KOPT-K1 (cell line): ENCODE data around the gene SHF.

Experiments
- H3K27ac ChIP-seq: fragments of 200-600 bp; sonication (generic); 2 replicates; pipeline ENCODE4 v1.5.1; 2016; ENCODE audit warnings: antibody characterized with exemption, mild to moderate bottlenecking, low read depth, low read length; ENCODE audit not compliant: poor library complexity, severe bottlenecking
- H3K36me3 ChIP-seq: fragments of 200-600 bp; sonication (generic); 2 replicates; pipeline ENCODE4 v1.5.1; 2017; ENCODE audit warnings: antibody characterized with exemption, mild to moderate bottlenecking, low read length, moderate library complexity; ENCODE audit not compliant: insufficient read depth
- H3K9me3 ChIP-seq: fragments of 200-600 bp; sonication (generic); 2 replicates; pipeline ENCODE4 v1.5.1; 2017; ENCODE audit warnings: antibody characterized with exemption, low read length, mild to moderate bottlenecking; ENCODE audit not compliant: insufficient read depth, poor library complexity, severe bottlenecking

The SHF gene

DNA sequence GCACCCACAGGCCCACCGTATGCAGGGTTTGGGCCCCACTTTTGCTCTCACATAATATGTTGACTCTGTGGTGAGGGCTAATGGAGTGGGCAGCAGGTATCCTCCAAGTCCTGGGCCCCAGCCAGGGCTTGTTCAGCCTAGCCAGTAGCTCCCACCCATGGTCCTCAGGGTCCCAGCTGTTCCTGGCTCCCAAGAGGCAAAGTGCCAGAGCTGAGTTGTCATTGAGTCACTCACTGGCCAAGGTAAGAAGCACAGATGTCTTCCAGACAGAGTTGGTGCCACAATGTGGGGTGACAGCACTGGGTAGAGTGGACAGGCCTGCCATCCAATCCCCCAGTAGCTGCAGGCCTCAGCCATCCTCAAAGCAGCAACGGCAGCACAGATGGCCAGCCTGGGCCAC is 4.3 kb downstream of the SHF start:
- Histone ChIP-seq H3K27ac (no peak overlapping the region), H3K36me3 (no peaks in the 10 kb centered on the region), H3K9me3 (no peaks in the 10 kb centered on the region)

DNA sequence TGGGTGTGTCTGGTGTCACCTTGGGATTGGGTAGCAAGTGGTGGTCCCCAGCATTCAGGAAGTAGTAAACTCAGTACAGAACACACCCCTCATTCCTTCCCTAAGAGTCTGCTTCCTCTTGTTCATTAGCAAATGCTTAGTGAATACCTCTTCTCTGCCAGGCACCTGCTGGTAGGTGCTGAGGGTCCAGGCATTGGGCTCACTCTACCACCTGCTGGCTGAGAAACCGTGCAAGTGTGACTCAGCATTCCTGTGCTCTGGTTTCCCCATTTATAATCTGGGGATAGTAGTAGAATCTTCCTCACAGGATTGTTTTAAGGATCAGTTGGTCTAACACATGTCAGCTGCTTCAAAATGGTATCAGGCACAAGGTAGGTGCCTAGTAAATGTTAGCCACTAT is 4.8 kb downstream of the SHF start:
- H3K27ac ChIP-seq = no peak overlapping the region

DNA sequence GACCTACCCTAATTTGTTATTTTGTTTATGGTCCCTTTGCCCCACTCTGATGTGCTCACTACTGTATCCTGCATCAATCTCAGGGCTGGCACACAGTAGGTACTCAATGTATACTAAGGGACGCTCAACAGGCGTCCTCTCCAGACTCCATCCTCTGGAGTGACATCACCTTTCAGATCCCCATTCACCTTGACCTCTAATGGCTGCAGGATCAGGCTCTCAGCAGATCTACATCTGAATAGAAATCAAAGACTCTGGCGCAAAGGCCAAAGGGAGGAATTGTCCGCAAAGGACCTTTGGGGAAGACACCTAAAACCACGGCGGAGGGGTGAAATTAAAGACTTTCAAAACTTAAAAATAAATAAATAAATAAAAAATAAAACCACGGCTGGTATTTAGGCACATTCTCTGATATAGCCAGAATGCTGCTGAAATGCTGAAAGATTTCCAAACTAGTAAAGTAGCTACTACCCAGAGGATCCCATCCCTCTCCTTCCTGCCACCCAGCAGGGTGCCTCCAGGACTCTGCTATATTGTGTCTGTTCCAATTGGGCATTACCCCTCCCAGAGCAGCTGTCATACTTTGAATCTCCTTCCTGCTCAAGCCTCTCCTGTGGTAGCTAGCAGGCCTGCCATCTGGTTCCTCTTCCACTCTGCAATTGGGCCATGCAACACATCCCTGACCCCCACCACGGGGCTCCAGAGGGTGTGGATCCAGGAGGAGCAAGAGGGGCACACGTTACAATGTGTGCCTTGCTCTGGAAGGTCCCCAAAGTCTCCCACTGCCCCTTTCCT is 6.1 kb downstream of the SHF start:
- Histone ChIP-seq H3K36me3 (no peaks in the 10 kb centered on the region), H3K27ac (no peak overlapping the region)

More for the DNA sequence above, 4.8 kb downstream of the SHF start:
- no peaks in the 10 kb centered on the region for H3K36me3 ChIP-seq
- no peaks in the 10 kb centered on the region for H3K9me3 ChIP-seq

DNA sequence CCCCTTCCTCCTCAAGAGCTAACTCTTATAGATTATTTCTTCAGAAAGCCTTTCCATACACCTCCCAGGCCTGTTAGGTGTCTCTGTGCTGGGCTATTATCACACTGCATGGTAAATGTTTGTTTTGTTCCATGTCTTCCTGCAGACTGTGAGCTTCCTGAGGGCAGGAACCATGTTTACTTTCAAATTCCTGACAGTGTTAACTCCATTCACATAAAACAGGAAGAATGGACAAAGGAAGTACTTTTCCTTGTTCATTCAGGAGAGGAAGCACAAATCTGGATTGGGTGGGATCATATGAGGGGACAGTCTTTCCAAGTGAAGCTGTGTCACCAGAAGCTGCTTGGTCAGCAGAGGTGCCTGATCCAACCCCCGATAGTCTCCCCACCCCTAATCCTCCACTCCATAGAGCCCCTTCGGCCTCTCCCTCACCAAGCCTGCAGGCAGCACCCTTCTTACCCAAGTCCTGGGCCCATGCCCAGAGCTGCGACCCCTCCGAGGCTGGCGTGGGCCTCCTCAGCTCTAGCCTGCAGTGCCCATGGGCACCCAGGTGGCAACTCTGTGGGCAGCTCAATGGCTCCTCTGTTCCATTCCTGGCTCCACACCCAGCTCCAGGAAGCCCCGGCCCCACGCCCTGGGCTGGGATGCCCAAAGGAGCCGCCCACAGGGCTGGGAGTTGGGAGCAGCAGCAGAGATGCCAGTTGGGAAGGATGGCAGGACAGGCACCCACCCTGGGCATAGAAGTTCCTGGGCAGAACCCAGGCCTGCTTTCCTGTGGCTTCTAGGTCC is 6.9 kb downstream of the SHF start:
- Histone ChIP-seq H3K27ac (no peak overlapping the region), H3K36me3 (no peaks in the 10 kb centered on the region), H3K9me3 (no peaks in the 10 kb centered on the region)

More for the DNA sequence above, 6.1 kb downstream of the SHF start:
- no peaks in the 10 kb centered on the region for H3K9me3 ChIP-seq

DNA sequence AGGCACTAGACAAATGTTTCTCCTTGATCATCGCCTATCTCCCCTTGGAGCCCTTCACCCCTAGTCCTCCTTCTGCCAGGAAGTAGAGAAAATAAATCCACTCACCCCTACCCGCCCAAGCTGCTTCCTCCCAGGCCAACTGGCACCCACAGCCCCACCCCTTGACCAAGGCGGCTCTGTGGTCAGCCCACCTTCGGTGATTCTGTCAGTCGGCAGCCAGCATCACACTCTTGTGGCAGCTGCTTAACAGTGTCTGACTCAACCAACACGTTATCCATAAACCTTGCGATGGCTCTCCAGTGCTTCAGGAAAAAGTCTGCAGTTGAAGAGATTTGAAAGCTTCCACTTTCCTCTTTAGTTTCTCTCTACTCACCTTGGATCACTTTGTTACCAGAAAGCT is 7.6 kb downstream of the SHF start:
- no peaks in the 10 kb centered on the region for H3K9me3 ChIP-seq

DNA sequence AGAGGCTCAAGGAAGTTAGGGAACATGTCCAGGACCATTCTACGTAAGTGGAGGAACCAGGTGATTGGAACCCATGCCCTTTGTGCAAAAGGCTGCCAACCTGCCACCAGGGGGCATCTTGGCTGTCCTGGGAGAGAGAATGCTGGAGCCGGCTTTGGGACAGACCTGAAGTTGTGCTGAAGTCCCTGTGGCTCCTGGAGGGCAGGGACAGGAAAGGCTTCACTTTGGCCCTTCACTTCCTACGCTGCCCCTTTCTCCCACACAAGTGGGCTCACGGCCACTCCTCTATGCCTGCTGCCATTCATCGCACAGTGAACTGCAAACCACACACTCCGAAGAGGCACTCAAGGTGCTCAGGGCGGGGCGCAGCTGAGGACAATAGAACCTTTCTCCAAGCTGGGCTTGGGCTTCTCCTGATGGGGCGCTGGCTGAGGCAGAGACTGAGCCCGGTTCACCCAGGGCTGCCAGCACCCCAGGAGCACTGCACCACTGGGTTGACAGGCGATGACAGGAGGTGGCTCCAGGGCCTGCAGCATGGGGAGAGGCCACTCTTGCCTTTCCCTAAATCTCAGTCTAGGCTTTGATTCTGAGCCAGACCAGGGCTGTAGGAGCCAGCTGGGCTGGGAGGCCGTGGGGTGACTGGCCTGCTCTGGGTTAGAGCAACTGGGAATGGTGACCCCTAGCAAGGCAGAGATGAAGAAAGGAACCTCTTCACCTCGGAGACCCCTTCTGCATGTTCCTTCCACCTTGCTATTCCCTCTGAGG is 8.4 kb downstream of the SHF start:
- Histone ChIP-seq H3K27ac (no peak overlapping the region), H3K9me3 (no peaks in the 10 kb centered on the region), H3K36me3 (no peaks in the 10 kb centered on the region)

More for the DNA sequence above, 7.6 kb downstream of the SHF start:
- H3K27ac ChIP-seq = no peak overlapping the region
- H3K36me3 ChIP-seq = no peaks in the 10 kb centered on the region

DNA sequence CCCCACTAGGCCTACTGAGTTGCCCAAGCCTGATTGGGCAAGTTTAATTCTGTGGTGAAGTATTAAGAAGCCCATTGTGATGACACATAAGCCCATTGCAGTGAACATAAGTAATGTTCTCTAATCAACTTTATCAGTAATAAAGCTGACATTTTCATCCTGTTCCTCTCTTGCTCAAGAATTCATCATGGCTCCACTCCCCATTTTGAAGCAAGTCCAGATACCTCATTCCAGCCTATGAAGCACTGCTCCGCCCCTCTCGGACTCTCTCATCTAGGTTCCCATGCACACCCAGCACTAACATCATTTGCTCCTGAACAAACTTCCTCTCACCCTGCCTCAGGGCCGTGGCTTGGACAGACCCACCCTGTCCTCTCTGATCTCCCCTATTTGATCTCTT is 10.5 kb downstream of the SHF start:
- H3K9me3 ChIP-seq = no peaks in the 10 kb centered on the region
- H3K36me3 ChIP-seq = no peaks in the 10 kb centered on the region
- H3K27ac ChIP-seq = no peak overlapping the region

DNA sequence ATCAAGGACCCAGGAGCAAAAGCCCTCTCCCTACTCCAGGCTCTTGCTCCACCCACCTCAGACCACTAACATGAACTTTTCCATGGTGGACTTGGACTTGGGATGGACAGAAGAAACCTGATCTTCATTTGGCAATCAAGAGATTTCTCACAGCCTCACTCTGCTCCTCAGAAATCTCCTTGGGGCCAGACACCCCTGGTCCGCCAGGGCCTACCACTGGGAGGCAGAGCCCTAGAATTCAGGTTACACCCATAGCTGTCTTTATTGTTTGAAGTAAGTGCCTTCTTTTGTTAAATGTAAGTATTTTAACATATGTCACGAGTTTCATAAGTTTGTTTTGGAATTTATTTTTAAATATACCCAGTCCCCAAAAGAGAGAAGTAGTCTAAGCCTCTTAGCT is 13.2 kb downstream of the SHF start:
- no peaks in the 10 kb centered on the region for H3K9me3 ChIP-seq
- H3K27ac ChIP-seq = no peak overlapping the region
- no peaks in the 10 kb centered on the region for H3K36me3 ChIP-seq

DNA sequence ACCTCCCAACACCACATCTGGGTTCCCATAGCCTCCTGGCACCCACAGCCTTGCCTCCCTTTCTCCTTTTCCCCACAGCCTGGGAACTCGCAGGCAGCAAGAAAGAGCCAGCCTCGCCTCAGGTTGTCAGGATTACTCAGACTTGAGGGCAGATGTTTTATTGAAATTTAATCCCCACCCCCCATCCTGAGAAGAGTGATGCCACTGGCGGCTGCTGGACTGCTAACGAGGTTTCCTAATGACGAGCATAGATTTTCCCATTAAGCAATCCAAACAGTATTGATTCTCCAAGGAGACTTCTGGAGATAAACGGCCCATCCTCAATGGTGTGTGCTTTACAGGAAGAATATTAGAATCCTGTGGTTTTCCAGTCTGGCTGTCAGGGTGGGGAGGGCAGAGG is 13.7 kb downstream of the SHF start:
- no peaks in the 10 kb centered on the region for H3K36me3 ChIP-seq
- no peak overlapping the region for H3K27ac ChIP-seq
- H3K9me3 ChIP-seq = no peaks in the 10 kb centered on the region

DNA sequence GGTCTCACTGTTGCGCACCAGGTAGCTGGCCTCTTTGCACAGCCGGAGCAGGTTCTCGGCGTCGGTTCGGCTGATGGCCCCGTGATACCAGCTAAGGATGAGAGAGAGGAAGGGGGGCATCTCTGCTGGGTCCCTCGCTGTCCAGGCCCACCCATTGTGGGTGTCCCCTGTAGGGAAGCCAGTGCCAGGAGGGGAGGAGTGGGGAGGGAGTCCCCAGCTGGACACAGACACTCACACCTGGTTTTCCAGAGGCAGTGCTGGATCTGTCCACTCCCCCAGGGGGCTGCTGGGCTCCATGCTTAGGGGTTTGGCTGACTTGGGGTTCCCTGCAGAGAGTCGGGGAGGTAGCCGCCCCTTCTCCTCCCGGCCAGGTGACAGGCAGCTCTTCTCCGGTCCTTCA is 15.9 kb downstream of the SHF start:
- Histone ChIP-seq H3K9me3 (no peaks in the 10 kb centered on the region), H3K27ac (no peak overlapping the region), H3K36me3 (no peaks in the 10 kb centered on the region)

DNA sequence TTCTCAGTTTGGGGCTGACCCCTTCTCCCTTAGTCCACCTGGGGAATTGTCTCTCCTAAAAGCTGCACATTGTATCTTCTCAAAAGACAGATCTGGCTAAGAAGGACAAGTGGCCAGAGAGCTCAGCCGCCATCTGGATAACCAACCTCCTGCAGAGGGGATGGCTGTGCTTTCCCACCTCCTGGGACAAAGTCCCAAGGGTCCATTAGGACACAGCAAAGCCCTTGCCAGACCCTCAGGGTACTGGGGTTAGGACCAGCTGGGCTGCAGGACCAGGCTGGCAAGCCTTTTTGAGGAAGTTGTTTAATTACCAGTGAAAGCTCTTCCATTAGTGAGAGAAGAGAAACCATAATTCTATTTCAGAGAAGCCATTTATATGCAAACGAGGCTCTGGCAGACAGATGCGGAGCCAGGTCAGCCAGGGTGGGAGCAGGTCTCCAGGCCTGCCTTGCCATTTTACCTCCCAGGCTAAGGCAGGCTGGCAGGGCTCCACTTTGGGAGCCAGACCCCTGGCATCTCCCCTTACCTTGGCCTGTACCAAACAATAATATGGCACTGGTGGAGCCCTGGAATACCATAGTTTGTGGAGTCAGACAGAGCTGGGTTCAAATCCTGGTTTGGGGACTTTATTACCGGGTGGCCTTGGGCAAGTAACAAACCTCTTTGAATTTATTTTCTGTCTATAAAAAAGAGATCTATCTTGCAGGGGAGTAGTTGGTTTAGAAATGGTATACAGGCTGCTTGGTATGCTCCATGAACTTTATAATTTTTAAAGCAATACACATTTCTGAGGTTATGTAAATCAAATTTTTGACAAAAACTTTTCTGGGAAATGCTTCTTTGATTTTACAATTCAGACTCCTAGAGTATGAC is 17.9 kb downstream of the SHF start:
- H3K36me3 ChIP-seq = no peaks in the 10 kb centered on the region
- no peak overlapping the region for H3K27ac ChIP-seq
- H3K9me3 ChIP-seq = no peaks in the 10 kb centered on the region

DNA sequence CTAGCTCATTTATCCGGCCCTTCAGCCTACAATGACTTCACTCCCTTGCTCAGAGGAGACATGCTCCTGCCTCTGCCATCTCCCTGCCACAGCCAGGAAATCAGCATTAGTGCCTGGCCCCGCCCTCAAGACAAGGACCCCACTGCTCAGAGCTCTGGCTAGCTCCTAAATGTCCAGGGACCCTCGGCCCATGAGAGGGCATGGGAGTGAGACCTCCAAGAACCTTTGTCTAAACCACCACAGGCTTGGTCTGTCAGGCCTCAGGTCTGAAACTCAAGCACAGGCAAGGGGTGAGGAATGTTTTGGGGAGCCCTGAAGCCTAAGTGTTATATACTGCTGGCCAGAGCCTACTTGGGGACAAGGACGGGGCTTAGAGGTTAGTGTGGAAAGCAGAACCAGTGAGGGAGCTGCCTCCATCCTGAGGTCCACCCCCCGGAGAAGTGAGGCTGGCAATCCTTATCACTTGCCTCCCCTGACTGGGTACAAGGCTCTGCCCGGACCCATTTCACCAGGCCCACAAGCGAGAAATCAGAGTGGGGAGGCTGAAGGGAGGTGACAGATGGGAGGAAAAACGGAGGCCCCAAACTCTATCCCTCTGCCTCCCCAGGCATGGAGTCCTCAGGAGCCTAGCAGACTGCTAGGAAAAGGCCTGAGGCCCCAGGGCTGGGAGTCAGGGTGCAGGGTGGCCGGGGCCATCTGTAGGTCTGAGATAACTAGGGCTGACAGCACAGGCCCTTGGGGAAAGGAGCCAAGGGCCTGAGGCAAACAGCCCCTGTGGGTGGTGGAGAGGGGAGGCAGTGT is 18.8 kb downstream of the SHF start:
- Histone ChIP-seq H3K9me3 (no peaks in the 10 kb centered on the region), H3K27ac (no peak overlapping the region), H3K36me3 (no peaks in the 10 kb centered on the region)

DNA sequence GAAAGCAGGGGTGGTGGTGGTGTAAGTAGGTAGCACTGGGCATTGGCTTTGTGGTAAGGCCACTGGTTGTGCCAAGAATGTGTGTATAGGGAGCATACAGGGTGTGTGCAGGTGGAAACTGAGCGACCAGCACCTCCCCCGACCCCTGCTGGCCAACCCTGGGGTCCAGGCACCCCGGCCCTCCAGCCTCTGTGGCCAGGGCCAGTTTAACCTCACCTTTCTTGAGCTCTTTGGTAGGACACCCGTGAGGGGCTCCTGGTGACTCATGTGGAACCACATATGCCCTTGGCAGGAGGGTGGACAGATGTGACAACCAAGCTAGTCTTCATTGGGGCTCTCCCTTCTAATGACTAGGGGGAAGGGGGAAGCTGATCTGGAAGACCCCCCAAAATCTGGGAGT is 19.5 kb downstream of the SHF start:
- no peaks in the 10 kb centered on the region for H3K36me3 ChIP-seq
- no peak overlapping the region for H3K27ac ChIP-seq
- H3K9me3 ChIP-seq = no peaks in the 10 kb centered on the region
